HG03066 (cell line): ENCODE data around the gene NIPAL4.
"Not testable (repeated sequence)": the region's sequence is repeated elsewhere in the genome, so short reads cannot be mapped to it uniquely, and the experiment has no call there.

Experiments
- ATAC-seq: cut with Tn5 transposase; IDR thresholded peaks from one replicate; pipeline ENCODE4 v1.9.1; 2021; ENCODE audit warnings: low read depth; ENCODE audit not compliant: unreplicated experiment

Gene NIPAL4

DNA sequence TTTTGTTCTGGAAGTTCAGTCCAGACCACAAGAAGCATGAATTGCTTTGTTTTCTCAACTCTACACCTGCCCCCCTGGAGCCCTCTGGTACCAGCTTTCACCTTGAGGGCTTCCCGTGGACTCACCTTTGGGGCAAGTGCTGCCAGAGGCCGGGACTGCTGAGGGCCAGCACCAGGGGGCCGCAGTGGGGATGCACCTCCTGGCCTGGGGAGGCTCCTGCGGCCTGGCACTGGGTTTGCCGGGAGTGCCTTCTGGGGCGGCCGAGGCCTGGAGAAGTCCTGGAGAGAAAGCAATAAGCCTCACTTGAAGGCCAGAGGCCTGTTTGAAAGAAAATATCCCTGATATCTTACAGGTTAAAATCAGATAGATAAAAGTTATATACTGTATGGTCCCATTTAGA, 21.7 kb downstream of the NIPAL4 start:
- ATAC-seq: no peak

DNA sequence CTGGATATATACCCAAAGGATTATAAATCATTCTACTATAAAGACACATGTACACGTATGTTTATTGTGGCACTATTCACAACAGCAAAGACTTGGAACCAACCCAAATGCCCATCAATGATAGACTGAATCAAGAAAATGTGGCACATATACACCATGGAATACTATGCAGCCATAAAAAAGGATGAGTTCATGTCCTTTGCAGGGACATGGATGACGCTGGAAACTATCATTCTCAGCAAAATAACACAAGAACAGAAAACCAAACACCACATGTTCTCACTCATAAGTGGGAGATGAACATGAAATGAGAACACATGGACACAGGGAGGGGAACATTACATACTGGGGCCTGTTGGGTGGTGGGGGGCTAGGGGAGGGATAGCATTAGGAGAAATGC, 22.7 kb downstream of the NIPAL4 start:
- ATAC-seq: not testable (repeated sequence)

DNA sequence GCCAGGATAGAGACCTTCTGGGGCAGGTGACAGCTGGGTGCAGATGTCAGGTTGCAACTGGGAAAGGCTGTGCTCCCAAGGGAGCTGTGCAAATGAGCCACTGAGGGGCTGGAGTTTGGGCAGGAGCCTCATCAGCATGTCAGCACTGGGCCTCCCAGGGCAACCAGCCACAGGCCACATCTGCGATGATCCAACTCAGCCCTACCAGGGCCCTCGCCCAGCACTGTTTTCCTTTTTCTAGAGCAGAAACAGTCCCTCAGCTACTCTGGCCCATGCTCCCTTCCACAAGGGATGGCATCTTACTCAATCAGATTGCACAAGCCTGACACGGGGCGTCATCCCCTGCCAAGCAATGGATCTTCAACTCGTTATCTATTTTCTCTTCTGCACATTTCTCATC, 24.8 kb downstream of the NIPAL4 start:
- no peak for ATAC-seq

DNA sequence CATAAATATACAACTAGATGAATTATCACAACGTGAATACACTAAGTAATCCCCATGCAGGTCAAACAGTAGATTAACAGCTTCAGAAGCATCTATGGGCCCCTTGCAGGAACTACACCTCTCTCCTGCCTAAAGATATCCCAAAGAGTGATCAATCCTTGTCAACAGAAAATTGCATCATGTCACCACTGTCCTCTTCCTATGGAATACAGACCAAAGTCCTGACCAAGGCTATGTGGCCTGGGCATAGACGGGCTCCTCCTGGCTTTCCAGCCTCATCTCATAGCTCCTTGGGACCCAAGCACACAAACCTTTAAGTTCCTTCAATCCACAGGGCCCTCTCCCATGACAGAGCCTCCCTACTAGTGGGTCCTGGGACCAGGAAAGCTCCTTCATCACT, 25.3 kb downstream of the NIPAL4 start:
- no peak for ATAC-seq

DNA sequence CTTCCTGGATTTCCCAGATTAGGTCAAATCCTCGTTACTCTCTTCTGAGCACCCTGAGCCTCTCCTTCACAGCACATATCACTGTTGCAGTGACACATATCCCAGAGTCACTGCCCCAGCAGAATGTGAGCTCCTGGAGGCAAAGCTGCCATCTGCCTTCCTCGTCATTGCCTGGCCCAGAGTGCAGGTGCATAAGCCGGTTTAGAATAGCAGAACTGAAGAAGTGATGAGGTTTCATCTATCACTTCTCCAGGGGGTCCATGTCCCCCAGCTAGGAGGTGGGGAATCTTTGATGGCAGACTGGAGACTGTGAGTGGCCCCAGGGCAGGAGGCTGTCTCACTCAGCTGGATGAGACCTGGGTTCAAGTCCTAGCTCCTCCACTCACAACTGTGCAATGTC, 25.8 kb downstream of the NIPAL4 start:
- ATAC-seq: peak; percentile 35

DNA sequence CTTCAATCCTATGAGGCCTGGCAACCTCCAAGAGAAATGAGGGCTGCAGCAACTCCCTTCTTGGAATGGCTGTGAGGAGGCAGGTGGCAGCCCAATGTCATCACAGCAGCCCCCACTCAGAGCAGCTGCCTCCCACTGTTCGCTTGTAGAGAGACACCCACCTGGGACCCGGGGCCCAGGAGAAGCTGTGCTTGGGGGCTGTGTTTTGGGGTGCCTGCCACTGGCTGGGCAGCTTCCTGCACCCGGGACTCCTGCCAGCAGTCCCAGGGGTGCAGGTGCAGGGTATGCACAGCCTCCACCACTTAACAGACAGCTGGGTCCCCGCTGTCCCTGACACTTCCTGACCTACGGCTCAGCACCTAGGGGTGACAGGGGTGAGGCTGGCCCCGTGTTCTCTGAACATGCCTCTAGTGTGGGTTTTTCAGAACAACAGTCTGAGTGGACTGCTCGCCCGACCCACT, 26.2 kb downstream of the NIPAL4 start:
- ATAC-seq: peak; percentile 51

DNA sequence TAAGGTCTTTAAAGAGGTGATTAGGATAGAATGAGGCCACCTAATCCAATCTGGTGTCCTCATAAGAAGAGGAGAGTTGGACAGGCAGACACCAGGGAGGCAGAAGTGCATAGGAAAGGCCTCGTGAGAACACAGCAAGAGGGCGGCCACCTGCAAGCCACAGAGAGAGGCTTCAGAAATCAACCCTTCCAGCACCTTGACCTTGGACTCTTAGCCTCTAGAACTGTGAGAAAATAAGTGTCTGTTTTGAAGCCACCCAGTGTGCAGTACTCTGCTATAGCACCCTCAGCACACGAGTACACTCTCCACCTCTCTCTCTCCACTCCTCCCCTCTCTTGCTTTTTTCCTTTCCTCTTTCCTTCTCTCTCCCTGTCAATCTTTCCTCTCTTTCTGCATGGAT, 26.8 kb downstream of the NIPAL4 start:
- peak; percentile 46 for ATAC-seq

DNA sequence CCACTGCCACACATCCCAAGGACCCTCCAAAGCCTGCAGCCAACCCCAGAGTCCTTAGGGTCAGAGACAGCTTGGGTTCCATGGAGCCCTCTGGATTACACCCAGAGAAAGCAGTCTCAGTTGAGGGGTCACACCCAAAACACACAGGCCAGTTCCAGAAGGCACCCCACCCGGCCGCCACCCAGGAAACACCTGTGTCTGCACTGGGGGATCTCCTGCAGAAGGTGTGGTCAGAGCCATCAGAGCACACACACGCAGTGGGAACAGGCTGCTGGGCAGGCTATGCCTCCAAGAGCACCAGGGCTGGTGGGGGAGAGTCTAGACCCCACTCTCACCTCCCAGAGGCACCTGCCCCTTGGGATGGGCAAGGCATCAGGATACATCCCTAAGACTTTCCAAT, 27.3 kb downstream of the NIPAL4 start:
- ATAC-seq: no peak

DNA sequence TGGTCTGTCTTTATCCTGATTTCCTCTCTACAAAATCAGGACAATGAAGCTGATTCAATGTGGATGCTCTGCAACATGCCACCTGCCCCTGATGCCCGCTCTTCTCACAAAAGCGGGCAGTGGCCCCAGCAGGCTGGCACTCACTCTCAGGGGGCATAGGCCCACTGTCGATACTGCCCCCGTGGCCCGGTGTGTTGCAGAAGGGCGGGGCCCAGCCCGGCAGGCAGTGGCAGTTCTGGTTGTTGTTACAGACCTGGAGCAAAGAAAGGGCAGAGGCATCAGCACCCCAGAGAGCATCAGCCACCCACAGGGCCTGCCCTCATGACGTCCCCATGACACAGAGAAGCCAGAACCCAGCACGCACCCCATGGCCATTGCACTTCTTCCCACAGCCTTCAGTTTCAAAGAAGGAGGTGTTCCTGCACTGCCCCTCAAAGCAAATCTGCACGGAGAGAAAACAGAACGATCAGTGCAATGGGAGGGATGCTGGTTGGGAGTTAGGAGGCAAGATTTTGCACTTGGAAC, 31.5 kb downstream of the NIPAL4 start:
- no peak for ATAC-seq

DNA sequence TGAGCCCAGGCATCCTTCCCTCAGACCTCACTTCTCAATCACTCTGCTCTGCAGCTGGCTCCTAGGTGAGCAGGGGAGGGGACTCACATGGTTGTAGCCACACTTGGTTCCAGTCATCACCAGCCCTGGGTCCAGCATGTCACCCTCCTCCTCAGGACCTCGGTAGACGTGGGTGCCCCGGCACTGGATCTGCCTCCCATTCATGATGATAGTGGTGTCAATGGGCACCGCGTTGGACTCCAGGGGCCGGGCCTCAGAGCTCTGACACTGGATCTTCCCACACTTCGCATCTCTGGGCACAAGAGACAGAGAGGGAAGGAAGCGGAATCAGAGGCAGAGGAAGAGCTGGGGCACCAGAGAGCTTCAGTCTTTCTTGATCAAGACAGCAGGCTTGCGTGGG, 32.9 kb downstream of the NIPAL4 start:
- ATAC-seq: no peak

DNA sequence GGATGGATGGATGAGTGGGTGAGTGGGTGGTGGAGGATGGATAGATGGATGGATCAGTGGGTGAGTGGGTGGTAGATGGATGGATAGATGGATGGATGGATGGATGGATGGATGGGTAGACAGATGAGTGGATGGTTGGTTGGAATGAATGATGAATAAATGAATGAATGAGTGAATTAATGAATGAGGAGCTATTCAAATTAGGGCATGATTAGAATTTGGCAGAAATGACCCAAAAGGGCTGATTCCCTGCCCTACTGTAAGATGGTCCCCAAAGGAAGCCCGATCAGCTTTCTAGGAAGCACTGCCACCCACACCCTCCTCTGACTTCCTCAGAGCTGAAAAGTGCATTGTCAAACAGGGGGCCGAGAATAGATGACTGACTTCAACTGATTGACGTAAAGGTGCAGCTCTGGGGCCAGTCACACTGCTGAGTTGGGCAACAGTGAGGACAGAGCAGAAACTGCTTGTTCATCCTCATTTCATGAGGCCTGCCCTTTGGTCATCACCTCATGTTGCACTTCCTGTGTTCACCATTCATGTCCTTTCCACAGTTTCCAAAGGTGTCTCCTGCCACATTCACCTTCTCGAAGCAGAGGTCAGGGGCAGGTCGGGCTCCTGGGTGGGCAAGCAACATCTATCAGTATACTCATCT, 34.3 kb downstream of the NIPAL4 start:
- ATAC-seq: peak; percentile 55

DNA sequence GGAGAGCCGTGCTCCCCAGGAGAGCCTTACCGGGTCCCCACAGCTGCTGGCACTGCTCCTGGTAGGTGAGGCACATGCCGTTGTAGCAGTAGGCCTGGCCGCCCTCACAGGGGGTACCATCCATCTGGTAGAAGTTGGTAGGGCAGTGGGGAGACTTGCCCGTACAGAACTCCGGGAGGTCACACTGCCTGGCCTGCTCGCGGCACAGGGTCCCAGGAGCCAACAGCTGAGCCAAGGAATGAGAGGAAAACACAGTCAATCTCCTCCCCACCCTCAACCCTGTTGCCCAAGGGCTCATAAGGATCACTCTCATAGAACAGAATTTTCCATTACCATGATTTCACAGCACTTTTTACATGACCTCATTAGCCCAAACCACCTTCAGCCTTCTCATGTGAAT, 36.9 kb downstream of the NIPAL4 start:
- ATAC-seq: no peak

DNA sequence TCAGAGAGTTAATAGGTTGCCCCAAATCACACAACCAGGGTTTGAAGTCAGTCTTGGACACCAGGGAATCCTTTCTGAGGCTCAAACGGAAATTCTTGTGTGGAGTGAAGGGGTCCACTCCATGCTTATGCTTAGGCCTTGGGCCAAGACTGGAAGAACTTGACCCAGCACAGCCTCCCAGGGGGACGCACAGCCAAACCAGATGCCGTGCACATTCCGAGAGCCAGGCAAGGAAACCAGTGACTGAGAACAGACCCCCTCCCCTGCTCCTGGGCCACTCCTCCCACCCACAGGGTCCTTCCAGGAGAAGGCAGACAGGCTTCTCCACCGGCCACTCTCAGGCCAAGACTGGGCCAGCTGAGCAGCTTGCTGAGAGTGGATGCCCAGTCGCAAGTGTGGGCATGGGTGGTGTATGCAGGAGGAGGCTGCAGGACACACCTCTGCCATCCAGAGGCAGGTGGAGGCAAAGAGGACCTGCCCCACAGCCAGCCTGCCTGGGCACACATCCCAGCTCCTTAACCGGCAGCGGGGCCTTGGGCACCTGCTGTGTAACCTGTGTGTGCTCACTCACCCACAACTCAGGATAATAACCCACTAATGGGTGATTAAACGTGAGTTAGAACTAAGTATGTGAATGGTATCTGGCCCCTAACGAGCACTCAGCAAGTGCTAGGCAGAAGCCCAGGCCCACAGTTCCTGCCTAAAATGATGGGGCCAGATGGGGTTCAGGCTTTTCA, 38.0 kb downstream of the NIPAL4 start:
- ATAC-seq: no peak

DNA sequence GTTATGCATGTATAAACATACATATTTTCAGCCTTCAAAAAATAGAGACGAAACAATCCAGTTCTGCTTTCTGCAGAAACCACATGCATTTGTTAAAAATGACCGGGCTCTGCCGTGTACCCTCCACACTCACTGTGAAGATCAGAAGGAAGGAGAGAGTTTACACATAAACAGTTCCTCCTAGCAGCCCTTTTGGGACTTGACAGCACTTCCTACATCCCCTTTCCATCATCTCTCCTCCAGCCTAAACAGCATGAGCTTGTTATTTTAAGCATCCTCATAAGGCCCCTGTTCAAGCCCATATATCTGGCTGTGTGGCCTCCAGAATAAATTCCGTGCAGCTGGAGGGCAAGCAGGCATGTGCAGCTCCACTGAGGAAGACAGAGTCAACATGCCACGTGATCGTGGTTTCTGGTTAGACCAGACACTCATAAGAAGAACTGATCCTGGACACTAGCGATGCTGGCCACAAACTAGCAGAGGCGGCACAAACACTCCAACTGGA, 42.2 kb downstream of the NIPAL4 start:
- peak; percentile 73 for ATAC-seq

DNA sequence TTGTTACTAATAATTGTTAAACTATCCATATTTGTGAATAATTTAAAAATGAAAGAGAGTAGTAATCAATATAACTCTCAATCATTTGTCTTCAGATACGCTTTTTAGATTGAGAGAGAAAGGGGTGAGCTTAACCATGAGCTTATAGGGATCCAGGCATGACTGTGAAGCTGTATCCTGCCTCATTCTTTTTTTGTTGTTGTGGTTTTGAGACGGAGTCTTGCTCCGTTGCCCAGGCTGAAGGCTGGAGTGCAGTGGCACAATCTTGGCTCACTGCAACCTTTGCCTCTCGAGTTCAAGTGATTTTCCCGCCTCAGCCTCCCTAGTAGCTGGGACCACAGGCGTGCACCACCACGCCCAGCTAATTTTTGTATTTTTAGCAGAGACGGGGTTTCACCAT, 44.0 kb downstream of the NIPAL4 start:
- no peak for ATAC-seq

DNA sequence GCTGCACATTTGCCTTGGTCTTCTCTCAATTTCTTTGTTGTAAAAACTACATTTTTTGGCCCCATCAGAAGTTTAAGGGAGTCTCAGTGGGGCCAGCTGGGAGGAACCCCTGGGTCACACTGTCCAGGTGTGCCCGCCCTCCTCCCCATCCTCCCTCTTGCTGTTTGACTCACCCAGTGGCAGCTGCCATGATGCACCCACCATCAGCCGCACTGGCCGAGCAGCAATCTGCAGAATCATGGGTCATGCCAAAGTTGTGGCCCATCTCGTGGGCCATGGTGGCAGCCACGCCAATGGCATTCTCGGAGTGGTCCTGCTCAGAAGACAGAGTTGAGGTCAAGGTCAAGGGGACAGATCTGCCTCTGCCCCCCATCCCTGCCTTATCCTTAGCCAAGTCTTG, 45.5 kb downstream of the NIPAL4 start:
- no peak for ATAC-seq

DNA sequence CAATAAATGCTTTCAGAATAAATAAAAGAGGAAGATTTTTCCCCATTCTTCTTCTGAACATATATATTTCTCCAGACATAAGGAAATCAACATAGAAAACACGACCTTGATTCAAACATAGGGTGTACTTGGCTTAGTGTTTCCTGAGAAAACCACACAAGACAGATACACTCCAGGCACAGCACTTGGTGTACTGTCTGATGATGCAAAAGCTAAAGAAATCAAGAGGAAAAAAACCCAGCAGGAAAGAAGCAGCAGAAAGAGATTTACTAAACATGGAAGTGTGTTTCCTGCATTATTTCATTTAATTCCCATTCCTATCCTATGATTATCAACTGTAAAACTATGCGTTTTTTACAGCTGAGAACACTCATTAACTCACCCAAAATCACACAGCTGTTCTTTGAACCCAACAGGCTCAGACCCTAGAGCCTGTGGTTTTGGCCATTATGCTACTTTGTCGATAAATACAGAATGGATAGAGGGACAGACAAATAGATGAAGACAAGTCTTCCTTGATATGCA, 46.1 kb downstream of the NIPAL4 start:
- no peak for ATAC-seq

DNA sequence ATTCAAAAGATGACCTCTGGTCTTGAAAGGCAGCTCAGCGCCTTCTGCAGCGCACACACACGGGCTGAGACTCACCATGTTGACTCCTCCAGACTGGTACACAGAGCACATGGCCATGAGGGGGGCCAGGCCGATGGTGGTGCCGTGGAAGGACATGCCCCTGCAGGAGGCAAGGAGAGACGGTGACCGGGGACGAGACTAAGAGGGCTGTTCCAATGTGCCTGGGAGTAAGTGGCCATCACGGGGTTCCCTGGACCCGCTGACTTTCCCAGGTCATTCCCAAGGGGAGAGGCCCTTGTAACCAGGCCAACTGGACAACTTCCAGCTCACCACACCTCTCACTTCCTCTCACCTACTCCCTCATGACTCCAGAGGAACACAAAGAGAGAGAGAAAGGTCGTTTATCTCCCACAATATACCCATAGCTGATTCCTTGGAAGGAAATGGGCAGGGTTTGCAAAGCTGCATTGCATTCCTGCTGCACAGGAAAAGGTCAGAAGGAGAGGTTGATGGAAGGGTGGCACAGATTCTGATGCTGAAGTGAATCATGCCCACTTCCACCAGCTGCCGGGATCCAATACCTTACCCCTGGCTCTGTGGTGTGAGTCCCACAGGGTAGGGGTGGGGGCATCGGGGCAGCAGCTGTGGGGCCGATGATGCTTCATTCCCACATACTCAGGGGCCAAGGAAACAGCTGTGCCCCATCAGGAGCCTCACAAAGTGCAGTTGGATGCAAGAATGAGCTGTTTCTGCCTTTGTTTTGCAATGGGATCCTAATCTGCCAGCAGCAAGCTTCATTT, 47.2 kb downstream of the NIPAL4 start:
- no peak for ATAC-seq

DNA sequence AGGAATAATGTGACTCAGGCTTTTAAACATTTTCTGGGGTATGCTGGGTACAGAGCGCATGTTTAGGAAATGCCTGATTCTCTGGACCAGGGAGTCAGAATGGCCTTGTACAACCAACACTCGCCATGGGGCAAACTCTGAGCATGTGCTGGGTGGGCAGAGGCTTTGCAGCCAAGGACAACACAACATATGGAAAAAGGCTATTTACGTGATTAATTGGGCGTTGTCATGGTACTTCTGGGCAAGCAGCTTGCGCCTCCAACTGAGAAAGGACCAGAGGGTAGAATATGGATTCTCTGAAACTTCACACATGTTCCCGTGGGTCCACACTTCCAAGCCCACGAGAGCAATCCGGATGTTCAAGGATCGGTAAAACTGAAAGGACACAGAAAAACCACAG, 49.1 kb downstream of the NIPAL4 start:
- no peak for ATAC-seq

DNA sequence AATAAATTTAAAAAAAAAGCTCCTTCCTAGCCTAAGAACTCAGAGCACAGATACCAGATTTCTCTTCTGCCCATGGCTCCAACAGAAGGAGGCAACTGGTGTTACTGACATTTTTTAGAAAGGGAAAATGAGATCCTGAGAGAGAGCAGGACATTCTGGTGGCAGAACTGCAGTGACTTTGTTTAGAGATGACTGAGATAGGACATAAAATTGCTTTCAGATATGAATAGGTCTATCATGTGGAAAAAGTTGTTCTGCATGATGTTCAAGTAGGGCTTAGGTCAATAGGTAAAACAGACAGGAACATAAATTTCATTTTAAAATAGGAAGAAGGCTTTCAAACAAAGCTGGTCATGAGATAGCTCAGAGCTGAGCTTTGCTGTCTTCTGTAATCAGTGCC, 49.6 kb downstream of the NIPAL4 start:
- ATAC-seq: peak; percentile 60

DNA sequence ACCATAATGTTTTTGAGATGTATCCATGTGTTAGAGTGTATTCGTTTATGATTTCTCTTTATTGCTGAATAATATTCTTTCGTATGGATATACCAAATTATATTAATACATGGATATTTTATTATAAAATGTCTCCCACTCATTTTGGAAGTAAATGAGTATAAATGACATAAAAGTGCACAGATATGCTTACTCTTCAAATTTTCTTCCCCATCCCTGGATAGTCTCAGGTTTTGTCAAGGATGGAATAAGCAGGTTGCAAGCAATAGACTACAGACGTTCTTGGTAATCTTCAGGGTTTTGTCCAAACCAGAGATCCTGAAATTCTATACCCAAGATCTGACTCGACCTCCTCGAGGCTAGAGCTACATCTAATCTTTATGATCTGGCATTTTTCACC, 50.7 kb downstream of the NIPAL4 start:
- no peak for ATAC-seq
